B cell (primary cell): ENCODE data around the gene DGKA.

Experiments used
- EZH2 ChIP-seq: IDR thresholded peaks from 2 replicates; pipeline ENCODE4 v1.6.1; 2012; ENCODE audit warnings: borderline replicate concordance, low read depth, mild to moderate bottlenecking, moderate library complexity, low read length; ENCODE audit not compliant: insufficient read depth, poor library complexity, severe bottlenecking
- TF ChIP-seq, protein P1 (sequence below): fragments of 200-600 bp; IDR thresholded peaks from one replicate; pipeline ENCODE4 v1.8.0; 2022; ENCODE audit warnings: antibody characterized with exemption, mild to moderate bottlenecking

DNA sequence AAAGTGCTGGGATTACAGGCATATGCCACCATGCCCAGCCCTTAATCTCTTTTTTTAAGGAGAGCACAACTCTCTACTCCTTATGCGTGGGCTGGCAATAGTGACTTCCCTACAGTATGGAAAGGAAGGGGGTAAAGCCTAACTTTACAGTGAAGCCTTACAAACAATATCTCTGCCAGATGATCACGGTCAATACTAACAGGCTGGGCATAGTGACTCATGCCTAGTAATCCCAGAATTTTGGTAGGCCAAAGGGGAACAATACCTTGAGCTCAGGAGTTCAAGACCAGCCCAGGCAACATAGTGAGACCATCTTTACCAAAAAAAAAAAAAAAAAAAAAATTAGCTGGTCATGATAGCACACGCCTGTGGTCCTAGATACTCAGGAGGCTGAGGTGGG, 8.8 kb upstream of the DGKA start:
- TF ChIP-seq, protein P1, sequence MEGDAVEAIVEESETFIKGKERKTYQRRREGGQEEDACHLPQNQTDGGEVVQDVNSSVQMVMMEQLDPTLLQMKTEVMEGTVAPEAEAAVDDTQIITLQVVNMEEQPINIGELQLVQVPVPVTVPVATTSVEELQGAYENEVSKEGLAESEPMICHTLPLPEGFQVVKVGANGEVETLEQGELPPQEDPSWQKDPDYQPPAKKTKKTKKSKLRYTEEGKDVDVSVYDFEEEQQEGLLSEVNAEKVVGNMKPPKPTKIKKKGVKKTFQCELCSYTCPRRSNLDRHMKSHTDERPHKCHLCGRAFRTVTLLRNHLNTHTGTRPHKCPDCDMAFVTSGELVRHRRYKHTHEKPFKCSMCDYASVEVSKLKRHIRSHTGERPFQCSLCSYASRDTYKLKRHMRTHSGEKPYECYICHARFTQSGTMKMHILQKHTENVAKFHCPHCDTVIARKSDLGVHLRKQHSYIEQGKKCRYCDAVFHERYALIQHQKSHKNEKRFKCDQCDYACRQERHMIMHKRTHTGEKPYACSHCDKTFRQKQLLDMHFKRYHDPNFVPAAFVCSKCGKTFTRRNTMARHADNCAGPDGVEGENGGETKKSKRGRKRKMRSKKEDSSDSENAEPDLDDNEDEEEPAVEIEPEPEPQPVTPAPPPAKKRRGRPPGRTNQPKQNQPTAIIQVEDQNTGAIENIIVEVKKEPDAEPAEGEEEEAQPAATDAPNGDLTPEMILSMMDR: no peak
- no peak for TF ChIP-seq EZH2
